GM12878 (cell line): ENCODE data around the gene NME8. TPM values are rescaled to one million over a fixed set of nuclear protein-coding genes. Genes with fewer than 3 reads are reported as not detected.

Experiments used
- ATAC-seq: fragments of 200-7000 bp; cut with Tn5 transposase; 3 replicates; pipeline ENCODE4 v1.9.1; 2020; ENCODE audit warnings: mild to moderate bottlenecking, moderate library complexity
- BruUV-seq: library from RNA; stranded (reverse); fragments of 400-500 nt; replicated peaks from 2 replicates; lab custom pipeline; 2021; lab: Mats Ljungman, UMichigan
- CTCF ChIA-PET: fragments of 300-600 bp; sonication (Branson Sonifier 250); formaldehyde crosslinking; extraction: SDS; loops from one replicate; lab custom pipeline; 2021; ENCODE audit warnings: inconsistent platforms; lab: Yijun Ruan, JAX
- POLR2A ChIA-PET: fragments of 350-600 bp; formaldehyde crosslinking; extraction: SDS; loops from one replicate; lab custom pipeline; 2021; ENCODE audit warnings: inconsistent platforms; lab: Charles Lee
- RAD21 ChIA-PET: fragments of 300-600 bp; sonication (Branson Sonifier 250); formaldehyde crosslinking; loops from one replicate; lab custom pipeline; 2023; ENCODE audit warnings: antibody characterized with exemption; ENCODE audit not compliant: unreplicated experiment; lab: Charles Lee
- SMC1A ChIA-PET: fragments of 300-600 bp; sonication (Branson Sonifier 250); formaldehyde crosslinking; loops from one replicate; lab custom pipeline; 2023; ENCODE audit not compliant: unreplicated experiment, uncharacterized antibody; lab: Charles Lee
- DNase-seq: peaks from one replicate; pipeline ENCODE4 v3.0.0-alpha.2; 2011; ENCODE audit warnings: low read depth, low spot score
- FAIRE-seq: peaks from 3 replicates; lab custom pipeline; 2011; peaks lifted over from hg19 to GRCh38; lab: Jason Lieb, UNC
- H2AFZ ChIP-seq: 2 replicates; pipeline ENCODE4 v1.6.0; 2011; ENCODE audit warnings: low read depth, low read length, control low read depth; ENCODE audit not compliant: control insufficient read depth
- H3K27ac ChIP-seq: 2 replicates; pipeline ENCODE4 v1.5.1; 2011; ENCODE audit warnings: control low read depth; ENCODE audit not compliant: control insufficient read depth, insufficient read depth
- H3K27me3 ChIP-seq, 2 experiments: replicated peaks in 1 of 2; 2 replicates each; pipeline versions ENCODE4 v1.6.0 to v1.6.1; 2011; ENCODE audit warnings: low read length in 1 of 2; ENCODE audit not compliant: control insufficient read depth in 2 of 2, insufficient read depth in 2 of 2
- H3K36me3 ChIP-seq, 2 experiments: 2 replicates each; pipeline ENCODE4 v1.5.1; 2011; ENCODE audit warnings: low read length in 1 of 2; ENCODE audit not compliant: control insufficient read depth in 2 of 2, insufficient read depth in 2 of 2
- H3K4me1 ChIP-seq: 2 replicates; pipeline ENCODE4 v1.6.1; 2011; ENCODE audit warnings: mild to moderate bottlenecking, low read length, moderate library complexity, mixed read lengths; ENCODE audit not compliant: control insufficient read depth, insufficient read depth
- H3K4me2 ChIP-seq: 2 replicates; pipeline ENCODE4 v1.6.0; 2011; ENCODE audit warnings: control low read depth; ENCODE audit not compliant: control insufficient read depth, insufficient read depth
- H3K4me3 ChIP-seq: fragments of 200-600 bp; sonication (generic); 2 replicates; pipeline ENCODE4 v1.5.1; 2016
- H3K79me2 ChIP-seq: 2 replicates; pipeline ENCODE4 v1.6.0; 2011; ENCODE audit warnings: low read length; ENCODE audit not compliant: control insufficient read depth, insufficient read depth
- H3K9ac ChIP-seq: 2 replicates; pipeline ENCODE4 v1.8.0; 2011; ENCODE audit warnings: low read length, control low read depth, mixed read lengths; ENCODE audit not compliant: control insufficient read depth, insufficient read depth
- H3K9me3 ChIP-seq: replicated peaks from 3 replicates; pipeline ENCODE4 v1.5.1; 2011; ENCODE audit warnings: mild to moderate bottlenecking, low read length; ENCODE audit not compliant: control insufficient read depth, insufficient read depth
- H4K20me1 ChIP-seq: 2 replicates; pipeline ENCODE4 v1.6.0; 2011; ENCODE audit not compliant: control insufficient read depth, insufficient read depth
- ATF7 ChIP-seq: fragments of 450-650 bp; IDR thresholded peaks from 2 replicates; pipeline ENCODE4 v1.6.1; 2016; ENCODE audit warnings: low read depth, mild to moderate bottlenecking
- BMI1 ChIP-seq: fragments of 450-650 bp; IDR thresholded peaks from 2 replicates; pipeline ENCODE4 v1.6.1; 2016; ENCODE audit warnings: mild to moderate bottlenecking, moderate library complexity, borderline replicate concordance
- FOS ChIP-seq: IDR thresholded peaks from 3 replicates; pipeline ENCODE4 v1.6.1; 2011; ENCODE audit warnings: borderline replicate concordance; ENCODE audit not compliant: insufficient read length; ENCODE audit errors: extremely low read depth
- HDGF ChIP-seq: fragments of 450-650 bp; IDR thresholded peaks from 2 replicates; pipeline ENCODE4 v1.6.1; 2016; ENCODE audit warnings: antibody characterized with exemption
- MYB ChIP-seq: fragments of 150-350 bp; IDR thresholded peaks from 2 replicates; pipeline ENCODE4 v1.6.1; 2014; ENCODE audit warnings: mild to moderate bottlenecking, low read depth, low read length, borderline replicate concordance
- NFYB ChIP-seq: IDR thresholded peaks from 2 replicates; pipeline ENCODE4 v1.6.1; 2011; ENCODE audit warnings: low read depth, mild to moderate bottlenecking, low read length, improper control_type of control experiment, moderate library complexity; ENCODE audit not compliant: insufficient read depth
- POLR2AphosphoS5 ChIP-seq: IDR thresholded peaks from 2 replicates; pipeline ENCODE4 v1.6.1; 2011; ENCODE audit warnings: mild to moderate bottlenecking, low read length, inconsistent platforms
- RB1 ChIP-seq: fragments of 450-650 bp; formaldehyde crosslinking; IDR thresholded peaks from 2 replicates; pipeline ENCODE4 v1.6.1; 2017; ENCODE audit warnings: mild to moderate bottlenecking, borderline replicate concordance
- RCOR1 ChIP-seq: conservative IDR thresholded peaks from 2 replicates; pipeline ENCODE4 v1.6.1; 2012; ENCODE audit warnings: low read depth, low read length, improper control_type of control experiment
- SMAD1 ChIP-seq: fragments of 450-650 bp; IDR thresholded peaks from 2 replicates; pipeline ENCODE4 v1.6.1; 2018; ENCODE audit warnings: mild to moderate bottlenecking, low read depth; ENCODE audit not compliant: partially characterized antibody
- SREBF2 ChIP-seq: IDR thresholded peaks from 2 replicates; pipeline ENCODE4 v1.6.1; 2012; ENCODE audit warnings: mild to moderate bottlenecking, low read length
- SUZ12 ChIP-seq: fragments of 200-600 bp; sonication (generic); IDR thresholded peaks from one replicate; pipeline ENCODE4 v1.6.1; 2018; ENCODE audit warnings: antibody characterized with exemption, mild to moderate bottlenecking; ENCODE audit not compliant: unreplicated experiment
- WGBS: methylation state at CpG from one replicate; pipeline ENCODE4 v1.1.6; 2016; ENCODE audit warnings: low lambda C conversion rate; ENCODE audit not compliant: insufficient replicate concordance, insufficient coverage; ENCODE audit errors: missing lambda C conversion rate; 5-methylcytosine and 5-hydroxymethylcytosine counted together
- in situ Hi-C: fragments of 300-500 bp; cut with MboI; formaldehyde crosslinking; loops from 9 replicates; pipeline ENCODE4 v1.14.3; 2018; ENCODE audit warnings: mixed read lengths
- intact Hi-C: fragments of 100-400 bp; cut with micrococcal nuclease; formaldehyde crosslinking; loops from one replicate; pipeline ENCODE4 v1.14.2; 2022; ENCODE audit not compliant: unreplicated experiment
- polyA plus RNA-seq, 11 experiments: library from polyadenylated mRNA; depleted of rRNA in 4 of 11; unstranded in 6 of 11; stranded (reverse) in 5 of 11; fragments of >200 nt; fragmentation: Nextera tagmentation in 4 of 11; fragmentation: Illumina TruSeq in 1 of 11; extraction: Ambion mirVana in 4 of 11; extraction: Trizol in 1 of 11; gene quantifications; 1 replicate in 1 of 11; 2 replicates in 10 of 11; pipeline versions ENCODE4 v1.2.1 to v1.2.3, GENCODE V29; 2011 to 2016; ENCODE audit warnings: inconsistent platforms in 2 of 11, missing spikeins in 2 of 11, low read depth in 1 of 11
- total RNA-seq, 4 experiments: library from RNA; depleted of rRNA in 3 of 4; stranded (reverse); fragments of >200 nt in 3 of 4; fragmentation: Illumina TruSeq in 1 of 4; extraction: Trizol in 1 of 4; gene quantifications; 2 replicates each; pipeline versions ENCODE4 v1.2.1 to v1.2.3, GENCODE V29; 2013 to 2021
- TF ChIP-seq, protein P1 (sequence below): fragments of 450-650 bp; IDR thresholded peaks from 2 replicates; pipeline ENCODE4 v1.6.1; 2017; ENCODE audit warnings: antibody characterized with exemption, mild to moderate bottlenecking, moderate library complexity
- TF ChIP-seq, protein P2 (sequence below): fragments of 450-650 bp; IDR thresholded peaks from 2 replicates; pipeline ENCODE4 v1.6.1; 2017; ENCODE audit warnings: mild to moderate bottlenecking
- TF ChIP-seq, protein P3 (sequence below): fragments of 450-650 bp; formaldehyde crosslinking; IDR thresholded peaks from 2 replicates; pipeline ENCODE4 v1.4.0; 2020; ENCODE audit warnings: mild to moderate bottlenecking, moderate library complexity

NME8 gene
- total and polyA plus RNA-seq, 10 of the 15 experiments (the other 5 are each of a cell fraction or from before 2014, with no cell fraction given): 0.03 to 3.5 (median 0.52) TPM; not detected in 2

DNA sequence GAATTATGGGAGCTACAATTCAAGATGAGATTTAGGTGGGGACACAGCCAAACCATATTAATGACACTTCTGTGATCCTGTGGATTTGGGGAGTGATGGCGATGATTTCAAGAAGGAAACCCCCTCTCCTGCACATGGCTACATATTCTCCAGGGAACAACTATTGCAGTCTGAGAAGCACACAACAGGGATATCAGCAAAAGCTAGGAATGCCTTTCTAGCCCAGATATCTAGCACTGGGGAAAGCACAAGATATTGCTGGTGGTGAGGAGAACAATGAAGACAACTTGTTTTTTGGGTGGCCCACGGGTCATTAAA, 96.3 kb downstream of the NME8 start (continued):
- TF ChIP-seq RCOR1 (no peak), RB1 (no peak)
- TF ChIP-seq, protein P1, sequence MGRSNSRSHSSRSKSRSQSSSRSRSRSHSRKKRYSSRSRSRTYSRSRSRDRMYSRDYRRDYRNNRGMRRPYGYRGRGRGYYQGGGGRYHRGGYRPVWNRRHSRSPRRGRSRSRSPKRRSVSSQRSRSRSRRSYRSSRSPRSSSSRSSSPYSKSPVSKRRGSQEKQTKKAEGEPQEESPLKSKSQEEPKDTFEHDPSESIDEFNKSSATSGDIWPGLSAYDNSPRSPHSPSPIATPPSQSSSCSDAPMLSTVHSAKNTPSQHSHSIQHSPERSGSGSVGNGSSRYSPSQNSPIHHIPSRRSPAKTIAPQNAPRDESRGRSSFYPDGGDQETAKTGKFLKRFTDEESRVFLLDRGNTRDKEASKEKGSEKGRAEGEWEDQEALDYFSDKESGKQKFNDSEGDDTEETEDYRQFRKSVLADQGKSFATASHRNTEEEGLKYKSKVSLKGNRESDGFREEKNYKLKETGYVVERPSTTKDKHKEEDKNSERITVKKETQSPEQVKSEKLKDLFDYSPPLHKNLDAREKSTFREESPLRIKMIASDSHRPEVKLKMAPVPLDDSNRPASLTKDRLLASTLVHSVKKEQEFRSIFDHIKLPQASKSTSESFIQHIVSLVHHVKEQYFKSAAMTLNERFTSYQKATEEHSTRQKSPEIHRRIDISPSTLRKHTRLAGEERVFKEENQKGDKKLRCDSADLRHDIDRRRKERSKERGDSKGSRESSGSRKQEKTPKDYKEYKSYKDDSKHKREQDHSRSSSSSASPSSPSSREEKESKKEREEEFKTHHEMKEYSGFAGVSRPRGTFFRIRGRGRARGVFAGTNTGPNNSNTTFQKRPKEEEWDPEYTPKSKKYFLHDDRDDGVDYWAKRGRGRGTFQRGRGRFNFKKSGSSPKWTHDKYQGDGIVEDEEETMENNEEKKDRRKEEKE: no peak

DNA sequence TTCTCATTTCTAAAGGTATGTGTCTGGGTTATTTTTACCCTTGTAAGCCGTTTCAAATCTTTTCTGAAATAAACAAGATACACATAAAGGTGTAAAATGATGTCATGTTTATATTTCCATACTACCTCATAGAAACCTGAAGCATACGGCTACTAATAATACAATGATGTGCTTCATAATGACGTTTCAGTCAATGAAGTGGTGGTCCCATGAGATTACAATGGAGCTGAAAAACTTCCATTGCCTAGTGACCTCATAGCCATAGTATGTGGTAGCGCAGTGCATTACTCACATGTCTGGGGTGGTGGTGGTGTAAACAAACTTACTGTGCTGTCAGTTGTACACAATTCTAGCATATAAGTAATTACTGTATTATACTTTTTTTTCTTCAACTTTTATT, 96.9 kb downstream of the NME8 start:
- in situ Hi-C loops (no loop called here), intact Hi-C loops (no loop called here)
- no peak for FAIRE-seq
- no peak for DNase-seq
- Histone ChIP-seq H3K9me3 (no peaks in the 10 kb centered on the region), H4K20me1 (no peaks in the 10 kb centered on the region), H3K4me2 (no peak overlapping the region), H3K27ac (no peak overlapping the region), H3K4me1 (peaks cover 3% of the 10 kb centered on the region; the same call in 1 of the 2 replicates), H2AFZ (no peak overlapping the region), H3K27me3 (no peaks in the 10 kb centered on the region), H3K79me2 (no peaks in the 10 kb centered on the region), H3K9ac (no peak overlapping the region), H3K4me3 (no peak overlapping the region), H3K36me3 (no peaks in the 10 kb centered on the region)
- ChIA-PET RAD21 (interaction anchor here (0.7 to 3.5 kb wide), 13 partner anchors 11 to 316 kb away, joined by 3 to 30 read pairs (median 4); partner anchors contain the start of genes EPDR1 and SFRP4), SMC1A (interaction anchor here (0.9 to 7.7 kb wide), 9 partner anchors 9 to 123 kb away, joined by 3 to 98 read pairs (median 6); partner anchors contain the start of genes EPDR1 and SFRP4), CTCF (interaction anchor here (1.0 to 6.1 kb wide), 6 partner anchors 14 to 424 kb away, joined by 5 to 108 read pairs (median 6); partner anchors contain the start of genes EPDR1 and SFRP4), POLR2A (interaction anchor here (1.1 to 2.2 kb wide), 3 partner anchors 27 to 30 kb away, joined by 3 to 17 read pairs (median 6); partner anchors contain the start of gene SFRP4)
- no peak for ATAC-seq
- no TSS peak for BruUV-seq
- WGBS: 43% methylated on average over 4 of the region's 4 CpGs
- TF ChIP-seq HDGF (no peak), SUZ12 (no peak), ATF7 (peak; percentile 79), FOS (no peak), SMAD1 (no peak), NFYB (no peak), BMI1 (no peak), MYB (no peak), POLR2AphosphoS5 (no peak), SREBF2 (no peak)
- TF ChIP-seq, protein P2, sequence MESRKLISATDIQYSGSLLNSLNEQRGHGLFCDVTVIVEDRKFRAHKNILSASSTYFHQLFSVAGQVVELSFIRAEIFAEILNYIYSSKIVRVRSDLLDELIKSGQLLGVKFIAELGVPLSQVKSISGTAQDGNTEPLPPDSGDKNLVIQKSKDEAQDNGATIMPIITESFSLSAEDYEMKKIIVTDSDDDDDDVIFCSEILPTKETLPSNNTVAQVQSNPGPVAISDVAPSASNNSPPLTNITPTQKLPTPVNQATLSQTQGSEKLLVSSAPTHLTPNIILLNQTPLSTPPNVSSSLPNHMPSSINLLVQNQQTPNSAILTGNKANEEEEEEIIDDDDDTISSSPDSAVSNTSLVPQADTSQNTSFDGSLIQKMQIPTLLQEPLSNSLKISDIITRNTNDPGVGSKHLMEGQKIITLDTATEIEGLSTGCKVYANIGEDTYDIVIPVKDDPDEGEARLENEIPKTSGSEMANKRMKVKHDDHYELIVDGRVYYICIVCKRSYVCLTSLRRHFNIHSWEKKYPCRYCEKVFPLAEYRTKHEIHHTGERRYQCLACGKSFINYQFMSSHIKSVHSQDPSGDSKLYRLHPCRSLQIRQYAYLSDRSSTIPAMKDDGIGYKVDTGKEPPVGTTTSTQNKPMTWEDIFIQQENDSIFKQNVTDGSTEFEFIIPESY: peak; percentile 29; the same call in 1 of the 2 replicates
- TF ChIP-seq, protein P3, sequence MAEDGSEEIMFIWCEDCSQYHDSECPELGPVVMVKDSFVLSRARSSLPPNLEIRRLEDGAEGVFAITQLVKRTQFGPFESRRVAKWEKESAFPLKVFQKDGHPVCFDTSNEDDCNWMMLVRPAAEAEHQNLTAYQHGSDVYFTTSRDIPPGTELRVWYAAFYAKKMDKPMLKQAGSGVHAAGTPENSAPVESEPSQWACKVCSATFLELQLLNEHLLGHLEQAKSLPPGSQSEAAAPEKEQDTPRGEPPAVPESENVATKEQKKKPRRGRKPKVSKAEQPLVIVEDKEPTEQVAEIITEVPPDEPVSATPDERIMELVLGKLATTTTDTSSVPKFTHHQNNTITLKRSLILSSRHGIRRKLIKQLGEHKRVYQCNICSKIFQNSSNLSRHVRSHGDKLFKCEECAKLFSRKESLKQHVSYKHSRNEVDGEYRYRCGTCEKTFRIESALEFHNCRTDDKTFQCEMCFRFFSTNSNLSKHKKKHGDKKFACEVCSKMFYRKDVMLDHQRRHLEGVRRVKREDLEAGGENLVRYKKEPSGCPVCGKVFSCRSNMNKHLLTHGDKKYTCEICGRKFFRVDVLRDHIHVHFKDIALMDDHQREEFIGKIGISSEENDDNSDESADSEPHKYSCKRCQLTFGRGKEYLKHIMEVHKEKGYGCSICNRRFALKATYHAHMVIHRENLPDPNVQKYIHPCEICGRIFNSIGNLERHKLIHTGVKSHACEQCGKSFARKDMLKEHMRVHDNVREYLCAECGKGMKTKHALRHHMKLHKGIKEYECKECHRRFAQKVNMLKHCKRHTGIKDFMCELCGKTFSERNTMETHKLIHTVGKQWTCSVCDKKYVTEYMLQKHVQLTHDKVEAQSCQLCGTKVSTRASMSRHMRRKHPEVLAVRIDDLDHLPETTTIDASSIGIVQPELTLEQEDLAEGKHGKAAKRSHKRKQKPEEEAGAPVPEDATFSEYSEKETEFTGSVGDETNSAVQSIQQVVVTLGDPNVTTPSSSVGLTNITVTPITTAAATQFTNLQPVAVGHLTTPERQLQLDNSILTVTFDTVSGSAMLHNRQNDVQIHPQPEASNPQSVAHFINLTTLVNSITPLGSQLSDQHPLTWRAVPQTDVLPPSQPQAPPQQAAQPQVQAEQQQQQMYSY: no peak
